B cell (primary cell): ENCODE measurements around the gene CCDC102A. TPM values are rescaled to one million over a fixed set of nuclear protein-coding genes. Genes with fewer than 3 reads are reported as not detected.

Experiments used
- ATAC-seq: fragments of 200-7000 bp; cut with Tn5 transposase; one replicate; pipeline ENCODE4 v1.10.0; 2021; ENCODE audit warnings: low read depth, mild to moderate bottlenecking, moderate number of reproducible peaks, moderate library complexity
- CTCF ChIA-PET: fragments of 350-600 bp; sonication (Branson Sonifier 250); formaldehyde crosslinking; loops from one replicate; lab custom pipeline; 2021; ENCODE audit warnings: antibody characterized with exemption, inconsistent platforms; lab: Charles Lee
- POLR2A ChIA-PET: fragments of 350-600 bp; sonication (Branson Sonifier 250); formaldehyde crosslinking; loops from one replicate; lab custom pipeline; 2021; ENCODE audit warnings: antibody characterized with exemption; lab: Charles Lee
- DNase-seq: peaks from one replicate; pipeline ENCODE4 v3.0.0; 2013
- H2AFZ ChIP-seq: 2 replicates; pipeline ENCODE4 v1.6.1; 2012; ENCODE audit warnings: mild to moderate bottlenecking, low read depth, low read length; ENCODE audit not compliant: insufficient read depth, poor library complexity, severe bottlenecking
- H3K27ac ChIP-seq, 2 donors: 1 replicate in 1 of 2; 2 replicates in 1 of 2; pipeline ENCODE4 v1.5.1; 2012 to 2013; ENCODE audit warnings: low read length in 2 of 2, mild to moderate bottlenecking in 2 of 2, moderate library complexity in 1 of 2
- H3K27me3 ChIP-seq, 4 experiments: fragments of 200-600 bp in 1 of 4; sonication (generic) in 1 of 4; replicated peaks in 1 of 4; 1 replicate in 2 of 4; 2 replicates in 2 of 4; pipeline versions ENCODE4 v1.6.1 to v1.7.0; 2013 to 2016; ENCODE audit warnings: low read length in 3 of 4, mild to moderate bottlenecking in 2 of 4, mixed read lengths in 1 of 4, moderate library complexity in 1 of 4; ENCODE audit not compliant: insufficient read depth in 4 of 4, control insufficient read depth in 3 of 4; ENCODE audit errors: control extremely low read depth in 1 of 4
- H3K36me3 ChIP-seq, 2 experiments: replicated peaks in 1 of 2; 1 replicate in 1 of 2; 2 replicates in 1 of 2; pipeline versions ENCODE4 v1.6.1 to v1.7.1; 2013; ENCODE audit warnings: low read length in 1 of 2; ENCODE audit not compliant: insufficient read depth in 2 of 2, control insufficient read depth in 1 of 2; ENCODE audit errors: control extremely low read depth in 1 of 2, extremely low read depth in 1 of 2
- H3K4me1 ChIP-seq, 2 donors: fragments of 200-600 bp in 1 of 2; sonication (generic) in 1 of 2; 1 replicate in 1 of 2; 2 replicates in 1 of 2; pipeline versions ENCODE4 v1.5.1 to v1.6.1; 2013 to 2017; ENCODE audit warnings: low read length in 2 of 2; ENCODE audit not compliant: control insufficient read depth in 2 of 2, insufficient read depth in 2 of 2
- H3K4me2 ChIP-seq: replicated peaks from 2 replicates; pipeline ENCODE3; 2012; ENCODE audit warnings: mild to moderate bottlenecking, low read depth, low read length; ENCODE audit not compliant: poor library complexity, severe bottlenecking
- H3K4me3 ChIP-seq, 5 experiments: fragments of 200-600 bp in 1 of 5; sonication (generic) in 1 of 5; 1 replicate in 3 of 5; 2 replicates in 2 of 5; pipeline versions ENCODE4 v1.5.1 to v1.7.0; 2011 to 2016; ENCODE audit warnings: low read length in 4 of 5, mild to moderate bottlenecking in 4 of 5, low read depth in 2 of 5, control low read depth in 1 of 5, moderate library complexity in 1 of 5; ENCODE audit not compliant: insufficient read depth in 1 of 5; ENCODE audit errors: control extremely low read depth in 1 of 5, extremely low read depth in 1 of 5
- H3K79me2 ChIP-seq: fragments of 200-600 bp; sonication (generic); one replicate; pipeline ENCODE4 v1.6.0; 2016; ENCODE audit warnings: low read length; ENCODE audit not compliant: control insufficient read depth, insufficient read depth
- H3K9ac ChIP-seq: fragments of 200-600 bp; sonication (generic); 2 replicates; pipeline ENCODE4 v1.6.1; 2017; ENCODE audit warnings: mild to moderate bottlenecking, low read length, moderate library complexity
- H3K9me3 ChIP-seq, 3 donors: one replicate each; pipeline versions ENCODE4 v1.6.1 to v1.7.1; 2013; ENCODE audit warnings: low read length in 2 of 3; ENCODE audit not compliant: control insufficient read depth in 2 of 3, insufficient read depth in 1 of 3; ENCODE audit errors: control extremely low read depth in 1 of 3
- H4K20me1 ChIP-seq: 2 replicates; pipeline ENCODE4 v1.6.0; 2012; ENCODE audit warnings: mild to moderate bottlenecking, low read length; ENCODE audit not compliant: insufficient read depth, control insufficient read depth, poor library complexity, severe bottlenecking
- H3K27ac Mint-ChIP-seq: one replicate; pipeline ENCODE4 v1.8.0; 2021; ENCODE audit warnings: mixed read lengths
- H3K27me3 Mint-ChIP-seq: one replicate; pipeline ENCODE4 v1.8.0; 2021; ENCODE audit warnings: mixed read lengths
- H3K4me1 Mint-ChIP-seq: one replicate; pipeline ENCODE4 v1.8.0; 2021; ENCODE audit warnings: mixed read lengths
- H3K4me3 Mint-ChIP-seq: one replicate; pipeline ENCODE4 v1.8.0; 2021; ENCODE audit warnings: mixed read lengths
- H3K9me3 Mint-ChIP-seq: one replicate; pipeline ENCODE4 v1.8.0; 2022; ENCODE audit warnings: mixed read lengths; ENCODE audit not compliant: insufficient read depth
- EZH2 ChIP-seq: IDR thresholded peaks from 2 replicates; pipeline ENCODE4 v1.6.1; 2012; ENCODE audit warnings: borderline replicate concordance, low read depth, mild to moderate bottlenecking, moderate library complexity, low read length; ENCODE audit not compliant: insufficient read depth, poor library complexity, severe bottlenecking
- WGBS: methylation state at CpG from one replicate; pipeline ENCODE4 v1.1.5; 2013; ENCODE audit warnings: missing lambda C conversion rate; ENCODE audit not compliant: insufficient coverage; 5-methylcytosine and 5-hydroxymethylcytosine counted together
- intact Hi-C: fragments of 100-400 bp; cut with micrococcal nuclease; formaldehyde crosslinking; loops from one replicate; pipeline ENCODE4 v1.10.0; 2022
- polyA plus RNA-seq: library from polyadenylated mRNA; depleted of rRNA; stranded (reverse); fragments of >200 nt; gene quantifications from 2 replicates; pipeline ENCODE4 v1.2.3, GENCODE V29; 2012
- total RNA-seq, 2 donors: library from RNA; stranded (reverse); fragments of 120-200 nt in 1 of 2; gene quantifications; 1 replicate in 1 of 2; 2 replicates in 1 of 2; pipeline versions ENCODE4 v1.2.3 to v1.2.4, GENCODE V29; 2013 to 2022
- TF ChIP-seq, protein P1 (sequence below): fragments of 200-600 bp; IDR thresholded peaks from one replicate; pipeline ENCODE4 v1.8.0; 2022; ENCODE audit warnings: antibody characterized with exemption, mild to moderate bottlenecking

The CCDC102A gene
- total and polyA plus RNA-seq, 2 donors (not counting 1 experiment from before 2014, with no cell fraction given), result 14.5 to 14.7 TPM

DNA sequence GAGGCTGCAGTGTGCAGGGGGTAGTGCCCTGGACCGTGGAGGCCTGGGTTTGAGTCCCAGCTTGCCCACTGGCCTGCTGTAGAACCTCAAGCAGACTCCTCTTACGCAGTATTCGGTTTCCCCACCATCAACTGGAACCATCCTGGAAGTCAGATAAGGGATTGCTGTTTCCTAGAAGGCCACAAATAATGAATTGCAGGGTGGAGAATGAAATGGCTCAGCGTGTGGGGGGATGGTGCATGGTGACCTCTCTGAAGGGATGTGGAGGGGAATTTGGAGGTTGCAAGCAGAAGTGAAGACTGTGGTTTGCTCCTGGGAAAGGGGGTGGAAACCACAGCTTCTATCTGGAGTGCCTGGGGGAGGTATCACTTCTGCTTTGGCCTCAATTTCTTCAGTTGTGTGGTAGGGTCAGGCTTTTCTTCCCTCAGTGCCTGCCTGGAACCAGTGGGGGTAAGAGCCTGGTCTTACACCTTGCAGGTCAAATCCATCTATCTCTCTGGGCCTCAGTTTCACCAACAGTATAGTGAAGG is 7.8 kb upstream of the CCDC102A start:
- Mint-ChIP-seq H3K4me3 (peak overlapping the region; percentile 76), H3K9me3 (no peaks in the 10 kb centered on the region), H3K4me1 (peaks cover 76% of the 10 kb centered on the region), H3K27me3 (no peaks in the 10 kb centered on the region), H3K27ac (peak overlapping the region; percentile 93)
- Histone ChIP-seq H2AFZ (no peak overlapping the region), H3K4me1 (peaks cover 73 to 83% of the 10 kb centered on the region in 2 donors), H3K27me3 (no peaks in the 10 kb centered on the region), H3K4me2 (peak overlapping the region; percentile 89), H4K20me1 (peaks cover 24% of the 10 kb centered on the region), H3K27ac (peak overlapping the region; percentile 5 to 72), H3K4me3 (peak overlapping the region; percentile 59 to 92 (median 84)), H3K9ac (peak overlapping the region; percentile 78), H3K36me3 (peaks cover 0 to 3% of the 10 kb centered on the region in 2 experiments), H3K9me3 (no peaks in the 10 kb centered on the region), H3K79me2 (peaks cover 86% of the 10 kb centered on the region)
- DNase-seq, result peak; percentile 91
- ChIA-PET POLR2A (interaction anchor here (0.5 to 1.3 kb wide), 2 partner anchors 9 to 21 kb away, joined by 3 to 5 read pairs; no protein-coding TSS in a partner anchor), CTCF (interaction anchor here (0.7 to 8.4 kb wide), 9 partner anchors 8 to 125 kb away, joined by 3 to 77 read pairs (median 4); no protein-coding TSS in a partner anchor)
- peak; percentile 77 for ATAC-seq
- 0% methylated on average over 2 of the region's 4 CpGs for WGBS
- intact Hi-C loops, result loop anchor here (1.0 to 10.0 kb wide), 4 partner anchors 8 to 701 kb away; partner anchors contain the start of gene CCDC102A
- TF ChIP-seq, protein P1, sequence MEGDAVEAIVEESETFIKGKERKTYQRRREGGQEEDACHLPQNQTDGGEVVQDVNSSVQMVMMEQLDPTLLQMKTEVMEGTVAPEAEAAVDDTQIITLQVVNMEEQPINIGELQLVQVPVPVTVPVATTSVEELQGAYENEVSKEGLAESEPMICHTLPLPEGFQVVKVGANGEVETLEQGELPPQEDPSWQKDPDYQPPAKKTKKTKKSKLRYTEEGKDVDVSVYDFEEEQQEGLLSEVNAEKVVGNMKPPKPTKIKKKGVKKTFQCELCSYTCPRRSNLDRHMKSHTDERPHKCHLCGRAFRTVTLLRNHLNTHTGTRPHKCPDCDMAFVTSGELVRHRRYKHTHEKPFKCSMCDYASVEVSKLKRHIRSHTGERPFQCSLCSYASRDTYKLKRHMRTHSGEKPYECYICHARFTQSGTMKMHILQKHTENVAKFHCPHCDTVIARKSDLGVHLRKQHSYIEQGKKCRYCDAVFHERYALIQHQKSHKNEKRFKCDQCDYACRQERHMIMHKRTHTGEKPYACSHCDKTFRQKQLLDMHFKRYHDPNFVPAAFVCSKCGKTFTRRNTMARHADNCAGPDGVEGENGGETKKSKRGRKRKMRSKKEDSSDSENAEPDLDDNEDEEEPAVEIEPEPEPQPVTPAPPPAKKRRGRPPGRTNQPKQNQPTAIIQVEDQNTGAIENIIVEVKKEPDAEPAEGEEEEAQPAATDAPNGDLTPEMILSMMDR, result no peak
- TF ChIP-seq EZH2, result no peak
